C1 segment of cervical spinal cord (tissue), 14 donors: ENCODE data around the gene MGA.
A peak's percentile ranks its signal among the peaks of the same experiment; 100 is the strongest.

Experiments
- DNase-seq, 14 donors: peaks; one replicate each; lab custom pipeline; 2025; lab: John Stamatoyannopoulos, UW

MGA gene

GRCh38 chr15:41782371-41783282 is 122.4 kb downstream of the MGA start:
- DNase-seq: no peak

GRCh38 chr15:41783296-41783695 is 123.1 kb downstream of the MGA start:
- DNase-seq: peak in 1 of 14 donors; percentile 75

GRCh38 chr15:41788262-41788661 is 128.1 kb downstream of the MGA start:
- no peak for DNase-seq

GRCh38 chr15:41789236-41789635 is 129.0 kb downstream of the MGA start:
- no peak for DNase-seq

- no peak for DNase-seq
Measured at GRCh38 chr15:41789662-41790061, 129.5 kb downstream of the MGA start.

GRCh38 chr15:41790169-41790568 is 130.0 kb downstream of the MGA start:
- no peak for DNase-seq

- no peak for DNase-seq
Measured at GRCh38 chr15:41790756-41791546, 130.7 kb downstream of the MGA start.

GRCh38 chr15:41791547-41791937 is 131.3 kb downstream of the MGA start:
- no peak for DNase-seq

- DNase-seq: no peak
Measured at GRCh38 chr15:41792000-41792637, 131.9 kb downstream of the MGA start.

- no peak for DNase-seq
Measured at GRCh38 chr15:41794081-41794480, 133.9 kb downstream of the MGA start.

GRCh38 chr15:41795996-41796856 is 136.0 kb downstream of the MGA start:
- no peak for DNase-seq

GRCh38 chr15:41797201-41797944 is 137.2 kb downstream of the MGA start:
- DNase-seq: no peak

GRCh38 chr15:41798607-41799487 is 138.6 kb downstream of the MGA start:
- no peak for DNase-seq

- DNase-seq: no peak
Measured at GRCh38 chr15:41799488-41799805, 139.2 kb downstream of the MGA start.

GRCh38 chr15:41801185-41801584 is 141.0 kb downstream of the MGA start:
- no peak for DNase-seq

- DNase-seq: no peak
Measured at GRCh38 chr15:41801850-41802455, 141.7 kb downstream of the MGA start.

GRCh38 chr15:41804361-41804760 is 144.2 kb downstream of the MGA start:
- DNase-seq: no peak

GRCh38 chr15:41804916-41805666 is 144.9 kb downstream of the MGA start:
- no peak for DNase-seq

GRCh38 chr15:41805711-41806110 is 145.5 kb downstream of the MGA start:
- no peak for DNase-seq
